Stimulated activated effector memory CD8-positive, alpha-beta T cell treated with anti-CD3 and anti-CD28 coated beads, Interleukin-12 subunit alpha, Interleukin-12 subunit beta, amount 100 ng/mL, for 72 hours (primary cell): ENCODE results near the gene SLF1.

Source experiments
- ATAC-seq: fragments of 150-1000 bp; cut with Tn5 transposase; 2 replicates; pipeline ENCODE4 v1.10.0; 2021
- DNase-seq, 2 donors: peaks; one replicate each; pipeline ENCODE4 v3.0.0; 2021 to 2022; ENCODE audit warnings: low spot score in 2 of 2
- H3K27ac Mint-ChIP-seq: one replicate; pipeline ENCODE4 v1.8.0; 2022; ENCODE audit warnings: mild to moderate bottlenecking, mixed read lengths
- H3K36me3 Mint-ChIP-seq: one replicate; pipeline ENCODE4 v1.8.0; 2022; ENCODE audit warnings: mild to moderate bottlenecking, mixed read lengths
- H3K4me1 Mint-ChIP-seq: one replicate; pipeline ENCODE4 v1.8.0; 2022; ENCODE audit warnings: mixed read lengths
- H3K4me3 Mint-ChIP-seq: one replicate; pipeline ENCODE4 v1.8.0; 2022; ENCODE audit warnings: mild to moderate bottlenecking, mixed read lengths
- H3K9me3 Mint-ChIP-seq: one replicate; pipeline ENCODE4 v1.8.0; 2022; ENCODE audit warnings: mixed read lengths

Gene SLF1

DNA sequence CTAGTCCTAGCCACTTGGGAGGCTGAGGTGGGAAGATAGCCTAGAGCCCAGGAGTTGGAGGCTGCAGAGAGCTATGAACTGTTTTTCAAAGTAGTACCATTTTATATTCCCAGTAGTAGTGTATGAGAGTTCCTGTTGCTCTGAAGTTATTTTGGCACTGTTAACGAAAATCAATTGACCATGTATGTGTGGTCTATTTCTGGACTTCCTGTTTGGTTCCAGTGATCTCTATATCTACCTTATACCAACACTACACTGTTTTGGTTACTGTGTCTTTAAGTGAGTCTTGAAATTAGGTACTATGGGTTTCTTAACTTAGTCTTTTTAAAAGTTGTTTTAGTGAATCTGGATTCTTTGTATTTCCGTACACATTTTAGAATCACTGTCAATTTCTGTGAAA lies 13.6 kb downstream of the SLF1 start:
- Mint-ChIP-seq H3K9me3 (peaks cover 5% of the 10 kb centered on the region), H3K4me3 (no peak overlapping the region), H3K36me3 (peaks cover 72% of the 10 kb centered on the region)

GRCh38 chr5:94640176-94640575 lies 21.7 kb downstream of the SLF1 start:
- no peak overlapping the region for H3K27ac Mint-ChIP-seq
- H3K9me3 Mint-ChIP-seq, result peaks cover 20% of the 10 kb centered on the region

More for the DNA sequence above, 13.6 kb downstream of the SLF1 start:
- DNase-seq, result no peak
- no peak for ATAC-seq
- Mint-ChIP-seq H3K27ac (peak overlapping the region; percentile 62), H3K4me1 (peaks cover 19% of the 10 kb centered on the region)

DNA sequence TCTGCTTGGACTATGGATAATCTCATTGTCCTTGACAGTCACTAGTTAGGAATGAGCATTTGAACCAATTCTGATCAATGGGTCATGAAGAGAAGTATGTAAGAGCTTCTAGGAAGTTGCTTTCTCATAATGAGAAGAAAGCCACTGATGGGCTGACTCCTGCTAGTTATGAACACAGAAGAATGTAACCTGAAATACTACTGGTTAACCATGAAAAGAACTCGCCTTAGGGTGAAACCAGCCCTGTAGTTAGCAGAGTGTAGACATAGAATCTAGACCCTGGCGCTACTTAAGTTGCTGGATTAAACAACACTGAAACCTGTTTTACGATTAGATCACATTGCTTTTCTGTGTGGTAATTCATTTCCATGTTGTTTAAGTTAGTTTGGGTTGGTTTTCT lies 26.6 kb downstream of the SLF1 start:
- DNase-seq (no peak), ATAC-seq (peak; percentile 64)
- Mint-ChIP-seq H3K4me1 (peaks cover 12% of the 10 kb centered on the region), H3K36me3 (peaks cover 19% of the 10 kb centered on the region), H3K4me3 (no peak overlapping the region), H3K9me3 (peaks cover 8% of the 10 kb centered on the region), H3K27ac (no peak overlapping the region)

More at GRCh38 chr5:94640176-94640575, 21.7 kb downstream of the SLF1 start:
- Mint-ChIP-seq H3K36me3 (peaks cover 44% of the 10 kb centered on the region), H3K4me1 (peaks cover 28% of the 10 kb centered on the region), H3K4me3 (no peak overlapping the region)
- DNase-seq, result no peak
- no peak for ATAC-seq

- H3K36me3 Mint-ChIP-seq, result peaks cover 18% of the 10 kb centered on the region
- H3K27ac Mint-ChIP-seq, result no peak overlapping the region
- DNase-seq (no peak), ATAC-seq (peak; percentile 72)
- H3K4me1 Mint-ChIP-seq, result peaks cover 12% of the 10 kb centered on the region
- H3K4me3 Mint-ChIP-seq, result no peak overlapping the region
- H3K9me3 Mint-ChIP-seq, result no peaks in the 10 kb centered on the region
Observed at GRCh38 chr5:94646758-94647157, 28.3 kb downstream of the SLF1 start.

DNA sequence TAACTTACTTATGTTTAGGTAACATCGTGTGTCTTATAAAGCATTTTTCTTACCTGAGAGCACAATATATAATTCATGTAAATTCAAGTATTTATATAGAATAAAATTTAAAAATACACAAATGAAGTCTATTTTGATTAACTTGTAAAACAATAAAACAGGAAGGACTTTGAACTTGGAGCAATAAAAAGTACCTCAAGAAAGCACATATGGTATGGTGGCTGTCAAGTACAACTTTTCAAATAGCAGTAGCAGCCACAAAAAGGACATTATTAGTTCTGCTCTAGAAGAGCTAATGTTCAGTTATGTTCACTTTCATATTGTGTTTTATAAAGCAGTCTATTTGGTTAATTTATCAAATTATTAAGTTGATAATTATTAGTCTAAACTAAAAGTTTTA lies 31.4 kb downstream of the SLF1 start:
- Mint-ChIP-seq H3K36me3 (peaks cover 43% of the 10 kb centered on the region), H3K4me1 (peaks cover 1% of the 10 kb centered on the region), H3K4me3 (no peak overlapping the region), H3K27ac (no peak overlapping the region), H3K9me3 (peaks cover under 1% of the 10 kb centered on the region)
- DNase-seq (no peak), ATAC-seq (no peak)

GRCh38 chr5:94658272-94658671 lies 39.8 kb downstream of the SLF1 start:
- Mint-ChIP-seq H3K27ac (no peak overlapping the region), H3K9me3 (peaks cover 33% of the 10 kb centered on the region)
- ATAC-seq, result no peak

GRCh38 chr5:94660506-94660905 lies 42.0 kb downstream of the SLF1 start:
- no peaks in the 10 kb centered on the region for H3K4me1 Mint-ChIP-seq
- H3K4me3 Mint-ChIP-seq, result no peak overlapping the region
- DNase-seq (no peak), ATAC-seq (no peak)
- H3K36me3 Mint-ChIP-seq, result peaks cover 78% of the 10 kb centered on the region
- peaks cover 26% of the 10 kb centered on the region for H3K9me3 Mint-ChIP-seq
- no peak overlapping the region for H3K27ac Mint-ChIP-seq

More at GRCh38 chr5:94658272-94658671, 39.8 kb downstream of the SLF1 start:
- H3K4me3 Mint-ChIP-seq, result no peak overlapping the region
- no peak for DNase-seq
- H3K36me3 Mint-ChIP-seq, result peaks cover 78% of the 10 kb centered on the region
- no peaks in the 10 kb centered on the region for H3K4me1 Mint-ChIP-seq

GRCh38 chr5:94661086-94661485 lies 42.6 kb downstream of the SLF1 start:
- Mint-ChIP-seq H3K36me3 (peaks cover 78% of the 10 kb centered on the region), H3K9me3 (peaks cover 25% of the 10 kb centered on the region), H3K4me1 (no peaks in the 10 kb centered on the region), H3K4me3 (no peak overlapping the region), H3K27ac (peak overlapping the region; percentile 23)
- ATAC-seq (no peak), DNase-seq (no peak)

DNA sequence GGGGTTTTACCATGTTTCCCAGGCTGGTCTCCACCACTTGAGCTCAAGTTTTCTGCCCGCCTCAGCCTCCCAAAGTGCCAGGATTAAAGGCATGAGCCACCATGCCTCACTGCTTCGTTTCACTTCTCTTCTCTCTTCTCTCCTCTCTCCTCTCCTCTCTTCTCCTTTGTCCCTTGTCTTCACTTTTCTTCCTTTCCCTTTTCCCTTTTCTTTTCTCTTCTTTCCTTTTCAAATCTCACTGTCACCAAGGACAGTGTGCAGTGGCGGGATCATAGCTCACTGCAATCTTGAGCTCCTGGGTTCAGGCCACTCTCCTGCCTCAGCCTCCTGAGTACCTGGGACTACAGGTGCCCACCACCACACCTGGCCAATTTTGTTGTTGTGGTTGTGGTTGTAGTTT lies 49.5 kb downstream of the SLF1 start:
- Mint-ChIP-seq H3K36me3 (peaks cover 91% of the 10 kb centered on the region), H3K4me3 (no peak overlapping the region), H3K4me1 (peaks cover 7% of the 10 kb centered on the region), H3K27ac (no peak overlapping the region), H3K9me3 (no peaks in the 10 kb centered on the region)
- DNase-seq (no peak), ATAC-seq (no peak)

- Mint-ChIP-seq H3K36me3 (peaks cover 74% of the 10 kb centered on the region), H3K4me1 (peaks cover 7% of the 10 kb centered on the region), H3K27ac (no peak overlapping the region), H3K9me3 (no peaks in the 10 kb centered on the region), H3K4me3 (no peak overlapping the region)
- DNase-seq, result no peak
- ATAC-seq, result no peak
Observed at GRCh38 chr5:94670726-94671125, 52.3 kb downstream of the SLF1 start.

GRCh38 chr5:94672746-94673145 lies 54.3 kb downstream of the SLF1 start:
- Mint-ChIP-seq H3K36me3 (peaks cover 54% of the 10 kb centered on the region), H3K4me3 (no peak overlapping the region), H3K4me1 (peaks cover 7% of the 10 kb centered on the region), H3K27ac (peak overlapping the region; percentile 59), H3K9me3 (no peaks in the 10 kb centered on the region)
- ATAC-seq (no peak), DNase-seq (no peak)

DNA sequence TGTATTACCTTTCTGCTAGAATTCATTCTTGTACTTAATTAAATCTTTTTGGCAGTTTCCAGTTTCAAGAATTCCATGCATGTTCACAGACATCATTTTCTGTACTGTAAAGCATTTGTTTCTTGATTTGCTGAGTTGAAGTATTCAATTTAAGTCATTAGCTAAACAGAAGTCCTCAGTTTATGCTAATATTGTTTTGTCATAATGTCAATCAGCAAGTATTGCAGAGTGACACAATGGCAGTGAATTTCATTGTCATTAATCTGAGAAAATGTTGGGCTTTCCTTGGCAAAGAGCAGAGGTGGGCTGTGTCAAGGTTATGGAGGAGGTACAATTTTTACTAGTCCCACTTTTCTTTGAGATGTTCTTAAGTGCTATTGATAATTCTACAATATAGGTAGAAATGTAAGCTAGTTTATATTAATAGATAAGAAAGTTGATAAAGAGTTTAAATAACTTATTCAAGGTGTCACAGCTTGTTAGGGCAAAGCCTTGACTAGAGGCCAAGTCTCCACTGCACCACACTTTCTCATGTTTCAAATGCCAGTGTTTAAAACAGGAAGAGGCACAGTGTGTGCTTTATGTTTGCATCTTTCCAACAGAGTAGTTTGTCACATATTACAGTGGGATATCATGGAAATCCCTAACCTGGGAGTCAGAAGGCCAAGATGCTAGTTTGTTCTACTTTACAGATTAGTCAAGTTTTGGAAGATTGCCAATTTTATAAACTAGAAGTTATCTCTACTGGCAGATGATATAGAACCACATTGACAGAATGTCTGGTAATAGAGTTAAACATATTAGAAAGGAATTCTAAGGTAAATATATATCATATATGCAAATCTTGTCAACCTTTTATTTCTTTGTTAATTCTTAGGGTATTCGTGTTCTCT lies 56.3 kb downstream of the SLF1 start:
- DNase-seq (no peak), ATAC-seq (no peak)
- Mint-ChIP-seq H3K4me3 (no peak overlapping the region), H3K36me3 (peaks cover 43% of the 10 kb centered on the region), H3K4me1 (peaks cover 7% of the 10 kb centered on the region), H3K9me3 (no peaks in the 10 kb centered on the region), H3K27ac (no peak overlapping the region)

DNA sequence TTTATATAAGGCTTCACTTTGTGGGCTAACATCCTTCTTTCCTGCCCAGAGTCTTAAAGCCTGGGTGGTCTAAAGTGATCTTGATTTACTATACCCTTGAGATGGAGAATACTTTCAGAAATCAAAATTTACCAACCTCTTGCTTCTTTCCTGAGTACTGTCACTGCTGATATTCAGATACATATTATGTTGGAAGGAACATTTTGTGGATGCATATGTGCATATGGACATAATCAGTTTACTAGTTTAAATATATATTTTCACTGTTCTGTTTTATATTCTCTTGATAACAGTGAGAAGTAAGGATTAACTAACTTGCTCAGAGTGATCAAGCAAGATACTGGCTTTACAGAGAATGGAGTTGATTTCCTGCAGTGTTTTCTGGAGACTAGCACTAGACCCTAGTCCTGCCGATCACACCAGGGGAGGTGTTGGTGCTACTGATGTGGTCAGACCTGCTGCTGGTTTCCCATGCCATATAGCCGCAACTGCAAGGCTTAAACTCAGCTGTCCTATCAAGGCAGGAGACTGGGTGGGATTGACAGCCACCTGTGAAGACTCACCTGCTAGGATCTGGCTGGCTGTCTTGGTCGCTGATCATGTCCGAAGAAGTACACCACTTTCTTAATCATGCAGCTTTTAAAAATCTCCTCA lies 57.6 kb downstream of the SLF1 start:
- peaks cover 38% of the 10 kb centered on the region for H3K36me3 Mint-ChIP-seq
- H3K4me1 Mint-ChIP-seq, result peaks cover 7% of the 10 kb centered on the region

DNA sequence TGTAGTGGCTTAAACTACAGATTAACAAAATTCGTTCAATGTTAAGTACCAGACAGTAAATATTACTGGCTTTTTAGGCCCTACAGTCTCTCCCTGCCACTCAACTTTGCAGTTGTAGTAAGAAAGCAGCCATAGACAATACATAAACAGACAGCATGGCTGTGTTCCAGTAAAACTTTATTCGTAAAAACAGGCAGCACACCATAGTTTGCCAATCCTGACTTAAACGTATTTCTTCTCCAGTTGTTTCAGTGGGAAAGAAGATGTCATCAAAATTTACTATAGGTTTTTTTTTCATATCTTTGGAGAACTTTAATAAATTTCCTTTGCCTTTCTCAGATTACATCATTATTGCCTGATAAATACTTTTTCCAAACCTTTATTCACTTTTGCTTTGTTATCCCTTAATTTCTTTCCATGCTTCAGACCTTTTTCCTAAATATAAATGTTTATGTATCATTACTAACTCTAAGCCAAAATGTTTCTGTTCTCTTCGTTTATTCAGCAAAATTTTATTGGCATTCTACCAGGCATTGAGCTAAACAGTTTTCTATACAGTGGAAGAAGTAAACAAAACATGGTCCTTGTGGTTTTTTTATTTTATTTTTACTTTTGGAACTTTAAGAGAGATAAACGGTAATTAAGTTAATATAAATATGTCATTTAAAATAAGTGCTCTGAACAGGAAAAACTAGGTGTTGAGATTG lies 64.5 kb downstream of the SLF1 start:
- Mint-ChIP-seq H3K4me1 (peaks cover 4% of the 10 kb centered on the region), H3K27ac (peak overlapping the region; percentile 10), H3K9me3 (no peaks in the 10 kb centered on the region), H3K36me3 (peaks cover 54% of the 10 kb centered on the region), H3K4me3 (no peak overlapping the region)
- ATAC-seq (no peak), DNase-seq (no peak)

More for the DNA sequence above, 57.6 kb downstream of the SLF1 start:
- no peaks in the 10 kb centered on the region for H3K9me3 Mint-ChIP-seq
- no peak for ATAC-seq
- H3K4me3 Mint-ChIP-seq, result no peak overlapping the region
- no peak for DNase-seq
- H3K27ac Mint-ChIP-seq, result no peak overlapping the region

DNA sequence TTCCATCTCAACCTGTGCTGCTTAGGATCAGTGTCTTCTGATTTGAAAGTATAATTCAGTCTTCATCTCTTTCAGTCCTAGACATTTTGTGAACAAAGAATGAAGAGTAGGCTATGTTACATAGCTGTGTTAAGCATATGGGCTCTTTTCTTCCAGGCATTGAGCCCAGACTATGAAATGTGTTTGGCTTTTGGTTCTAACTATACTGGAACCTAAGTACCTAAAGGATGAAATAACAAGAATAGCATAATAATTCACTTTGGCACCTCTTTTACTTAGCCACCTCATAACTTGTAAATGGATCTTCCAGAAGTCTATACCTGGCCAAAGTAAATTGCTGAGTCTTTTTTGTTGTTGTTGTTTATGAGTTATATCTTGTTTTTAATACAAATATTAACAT lies 71.4 kb downstream of the SLF1 start:
- peaks cover 9% of the 10 kb centered on the region for H3K4me1 Mint-ChIP-seq
- no peak for ATAC-seq
- H3K4me3 Mint-ChIP-seq, result no peak overlapping the region

More for the DNA sequence above, 71.4 kb downstream of the SLF1 start:
- no peak for DNase-seq
- H3K9me3 Mint-ChIP-seq, result no peaks in the 10 kb centered on the region
- no peak overlapping the region for H3K27ac Mint-ChIP-seq
- peaks cover 81% of the 10 kb centered on the region for H3K36me3 Mint-ChIP-seq
